SK-N-SH treated with all-trans-retinoic acid at 6 μM for 48 hours (cell line): ENCODE results near the gene AOX1.

Experiments used
- ATAC-seq: fragments of 200-7000 bp; cut with Tn5 transposase; 3 replicates; pipeline ENCODE4 v1.9.1; 2020; ENCODE audit warnings: mild to moderate bottlenecking, moderate library complexity
- ARNTL ChIP-seq: fragments of 450-650 bp; formaldehyde crosslinking; IDR thresholded peaks from 2 replicates; pipeline ENCODE4 v1.5.0; 2020; ENCODE audit warnings: low read depth, mild to moderate bottlenecking, moderate library complexity, borderline replicate concordance
- BACH2 ChIP-seq: fragments of 250-450 bp; sonication (Bioruptor Pico); IDR thresholded peaks from 2 replicates; pipeline ENCODE4 v1.9.0; 2021; ENCODE audit warnings: mild to moderate bottlenecking, borderline replicate concordance
- CREB5 ChIP-seq: fragments of 250-450 bp; sonication (Bioruptor Pico); IDR thresholded peaks from 2 replicates; pipeline ENCODE4 v1.5.1; 2020; ENCODE audit warnings: low read depth, mild to moderate bottlenecking, moderate library complexity
- CSRNP3 ChIP-seq: fragments of 250-450 bp; sonication (Bioruptor Pico); IDR thresholded peaks from 2 replicates; pipeline ENCODE4 v1.5.1; 2021; ENCODE audit warnings: mild to moderate bottlenecking, moderate library complexity
- ESRRG ChIP-seq: fragments of 250-450 bp; sonication (Bioruptor Pico); IDR thresholded peaks from 2 replicates; pipeline ENCODE4 v1.6.1; 2021; ENCODE audit warnings: mild to moderate bottlenecking
- GLIS3 ChIP-seq: fragments of 250-450 bp; sonication (Bioruptor Pico); IDR thresholded peaks from 2 replicates; pipeline ENCODE4 v1.5.0; 2020; ENCODE audit warnings: mild to moderate bottlenecking, moderate library complexity
- ISL1 ChIP-seq: fragments of 250-450 bp; sonication (Bioruptor Pico); IDR thresholded peaks from 2 replicates; pipeline ENCODE4 v2.1.2; 2022; ENCODE audit warnings: mild to moderate bottlenecking, moderate library complexity
- OSR1 ChIP-seq: fragments of 250-450 bp; sonication (Bioruptor Pico); IDR thresholded peaks from 2 replicates; pipeline ENCODE4 v1.8.0; 2022; ENCODE audit warnings: moderate library complexity, mild to moderate bottlenecking, inconsistent platforms
- PATZ1 ChIP-seq: fragments of 250-450 bp; sonication (Bioruptor Pico); IDR thresholded peaks from 2 replicates; pipeline ENCODE4 v1.8.0; 2020; ENCODE audit warnings: mild to moderate bottlenecking, moderate library complexity, borderline replicate concordance
- POU6F1 ChIP-seq: fragments of 250-450 bp; sonication (Bioruptor Pico); IDR thresholded peaks from 2 replicates; pipeline ENCODE4 v1.8.0; 2021; ENCODE audit warnings: low read depth, mild to moderate bottlenecking, moderate library complexity, borderline replicate concordance
- RARB ChIP-seq: fragments of 250-450 bp; sonication (Bioruptor Pico); IDR thresholded peaks from 2 replicates; pipeline ENCODE4 v1.8.0; 2021; ENCODE audit warnings: mild to moderate bottlenecking, moderate library complexity
- SNAI2 ChIP-seq: fragments of 250-450 bp; sonication (Bioruptor Pico); IDR thresholded peaks from 2 replicates; pipeline ENCODE4 v1.5.0; 2020; ENCODE audit warnings: mild to moderate bottlenecking, moderate library complexity
- TCF4 ChIP-seq: fragments of 250-450 bp; sonication (Bioruptor Pico); IDR thresholded peaks from 2 replicates; pipeline ENCODE4 v1.8.0; 2021; ENCODE audit warnings: mild to moderate bottlenecking, moderate library complexity, borderline replicate concordance
- TOX ChIP-seq: fragments of 250-450 bp; sonication (Bioruptor Pico); IDR thresholded peaks from 2 replicates; pipeline ENCODE4 v1.8.0; 2021; ENCODE audit warnings: mild to moderate bottlenecking, moderate library complexity, borderline replicate concordance
- TSHZ2 ChIP-seq: fragments of 250-450 bp; sonication (Bioruptor Pico); IDR thresholded peaks from 2 replicates; pipeline ENCODE4 v1.5.0; 2020; ENCODE audit warnings: mild to moderate bottlenecking, moderate library complexity
- ZC3H10 ChIP-seq: fragments of 250-450 bp; sonication (Bioruptor Pico); IDR thresholded peaks from 2 replicates; pipeline ENCODE4 v1.5.1; 2021; ENCODE audit warnings: mild to moderate bottlenecking, moderate library complexity
- ZFP3 ChIP-seq: fragments of 250-450 bp; sonication (Bioruptor Pico); IDR thresholded peaks from 2 replicates; pipeline ENCODE4 v1.5.0; 2020; ENCODE audit warnings: mild to moderate bottlenecking, moderate library complexity
- ZFP30 ChIP-seq: fragments of 450-650 bp; formaldehyde crosslinking; IDR thresholded peaks from 2 replicates; pipeline ENCODE4 v1.5.0; 2022; ENCODE audit warnings: mild to moderate bottlenecking, moderate library complexity
- ZNF565 ChIP-seq: fragments of 450-650 bp; formaldehyde crosslinking; conservative IDR thresholded peaks from 2 replicates; pipeline ENCODE4 v1.5.0; 2020; ENCODE audit warnings: low read depth, mild to moderate bottlenecking, moderate library complexity
- ZNF70 ChIP-seq: fragments of 450-650 bp; formaldehyde crosslinking; IDR thresholded peaks from 2 replicates; pipeline ENCODE4 v1.5.0; 2020; ENCODE audit warnings: mild to moderate bottlenecking, moderate library complexity
- ZNF8 ChIP-seq: fragments of 450-650 bp; formaldehyde crosslinking; IDR thresholded peaks from 2 replicates; pipeline ENCODE4 v1.5.0; 2020; ENCODE audit warnings: mild to moderate bottlenecking, moderate library complexity

Gene AOX1

GRCh38 chr2:200600549-200601225 is 14.9 kb downstream of the AOX1 start:
- TF ChIP-seq ZFP30 (CRISPR knock-in tag): no peak
- no peak for TF ChIP-seq ESRRG
- TF ChIP-seq SNAI2 (CRISPR knock-in tag): no peak
- no peak for TF ChIP-seq CREB5 (CRISPR knock-in tag)
- TF ChIP-seq ZNF8: no peak
- TF ChIP-seq OSR1 (CRISPR knock-in tag): no peak
- no peak for TF ChIP-seq PATZ1 (CRISPR knock-in tag)
- TF ChIP-seq CSRNP3 (CRISPR knock-in tag): no peak
- no peak for TF ChIP-seq ISL1
- no peak for TF ChIP-seq GLIS3 (CRISPR knock-in tag)
- no peak for TF ChIP-seq TSHZ2 (CRISPR knock-in tag)
- no peak for TF ChIP-seq TCF4
- no peak for TF ChIP-seq ZFP3
- no peak for TF ChIP-seq ZC3H10 (CRISPR knock-in tag)
- TF ChIP-seq BACH2 (CRISPR knock-in tag): no peak
- TF ChIP-seq RARB (CRISPR knock-in tag): no peak
- no peak for TF ChIP-seq ZNF70 (CRISPR knock-in tag)
- no peak for TF ChIP-seq POU6F1 (CRISPR knock-in tag)
- TF ChIP-seq ZNF565 (CRISPR knock-in tag): no peak
- peak; percentile 28; the same call in 1 of the 3 replicates for ATAC-seq

- no peak for ATAC-seq
- TF ChIP-seq SNAI2 (CRISPR knock-in tag) (no peak), ZFP3 (no peak), ESRRG (no peak), TOX (CRISPR knock-in tag) (no peak), ZC3H10 (CRISPR knock-in tag) (no peak), ZNF565 (CRISPR knock-in tag) (no peak)
- TF ChIP-seq, all 23 proteins: peak for 0
Observed at GRCh38 chr2:200602584-200602983, 16.8 kb downstream of the AOX1 start.

GRCh38 chr2:200603972-200604371 is 18.2 kb downstream of the AOX1 start:
- ATAC-seq: peak; percentile 63; the same call in 2 of the 3 replicates
- no peak for TF ChIP-seq ZNF8
- no peak for TF ChIP-seq TSHZ2 (CRISPR knock-in tag)
- no peak for TF ChIP-seq GLIS3 (CRISPR knock-in tag)
- TF ChIP-seq ARNTL (CRISPR knock-in tag): no peak
- no peak for TF ChIP-seq POU6F1 (CRISPR knock-in tag)
- no peak for TF ChIP-seq OSR1 (CRISPR knock-in tag)
- TF ChIP-seq TCF4: no peak
- no peak for TF ChIP-seq ESRRG
- no peak for TF ChIP-seq ZFP30 (CRISPR knock-in tag)
- no peak for TF ChIP-seq ZNF70 (CRISPR knock-in tag)
- no peak for TF ChIP-seq CSRNP3 (CRISPR knock-in tag)
- TF ChIP-seq RARB (CRISPR knock-in tag): no peak
